ENCODE measurements around the gene ARMH3.

DNA sequence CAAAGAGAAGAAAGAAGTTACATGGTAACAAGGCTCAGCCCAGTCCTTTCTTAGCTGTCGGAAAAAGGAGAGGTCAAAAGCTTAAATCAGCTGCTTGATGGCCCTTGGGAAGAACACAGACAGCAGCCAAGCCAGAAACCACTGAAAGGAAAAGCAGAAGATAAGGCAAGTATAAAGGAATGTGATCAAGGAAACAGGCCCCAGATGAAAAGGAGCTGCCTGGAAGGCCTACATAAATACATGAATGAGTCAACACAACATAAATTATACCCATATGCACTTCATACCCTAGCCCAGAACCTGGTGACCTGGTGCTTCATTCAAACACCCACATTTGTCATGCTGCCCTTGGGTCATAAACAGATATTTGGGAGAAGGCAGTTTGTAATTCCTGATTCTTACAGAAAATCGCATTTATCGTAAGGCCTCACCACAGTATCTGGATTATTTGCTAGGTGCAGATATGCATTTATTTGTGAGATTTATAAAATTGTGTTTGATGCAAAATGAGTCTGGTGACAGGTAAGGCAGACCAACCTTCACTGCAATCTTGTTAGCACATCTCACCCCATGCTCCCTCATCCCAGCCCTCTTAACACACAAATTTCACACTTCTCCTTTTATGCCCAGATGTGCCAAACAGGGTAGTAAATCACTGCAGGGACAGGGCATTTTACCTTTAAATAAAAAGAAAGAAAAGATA is 117.5 kb downstream of the ARMH3 start:
- TF ChIP-seq, protein P1, sequence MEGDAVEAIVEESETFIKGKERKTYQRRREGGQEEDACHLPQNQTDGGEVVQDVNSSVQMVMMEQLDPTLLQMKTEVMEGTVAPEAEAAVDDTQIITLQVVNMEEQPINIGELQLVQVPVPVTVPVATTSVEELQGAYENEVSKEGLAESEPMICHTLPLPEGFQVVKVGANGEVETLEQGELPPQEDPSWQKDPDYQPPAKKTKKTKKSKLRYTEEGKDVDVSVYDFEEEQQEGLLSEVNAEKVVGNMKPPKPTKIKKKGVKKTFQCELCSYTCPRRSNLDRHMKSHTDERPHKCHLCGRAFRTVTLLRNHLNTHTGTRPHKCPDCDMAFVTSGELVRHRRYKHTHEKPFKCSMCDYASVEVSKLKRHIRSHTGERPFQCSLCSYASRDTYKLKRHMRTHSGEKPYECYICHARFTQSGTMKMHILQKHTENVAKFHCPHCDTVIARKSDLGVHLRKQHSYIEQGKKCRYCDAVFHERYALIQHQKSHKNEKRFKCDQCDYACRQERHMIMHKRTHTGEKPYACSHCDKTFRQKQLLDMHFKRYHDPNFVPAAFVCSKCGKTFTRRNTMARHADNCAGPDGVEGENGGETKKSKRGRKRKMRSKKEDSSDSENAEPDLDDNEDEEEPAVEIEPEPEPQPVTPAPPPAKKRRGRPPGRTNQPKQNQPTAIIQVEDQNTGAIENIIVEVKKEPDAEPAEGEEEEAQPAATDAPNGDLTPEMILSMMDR (IDR thresholded peaks at IDR 0.05), result no peak
- TF ChIP-seq CREM (CRISPR knock-in tag; IDR thresholded peaks at IDR 0.05) (no peak), SP1 (CRISPR knock-in tag; conservative IDR thresholded peaks at IDR 0.05) (no peak), ZNF121 (CRISPR knock-in tag; IDR thresholded peaks at IDR 0.05) (no peak), ELF4 (CRISPR knock-in tag; IDR thresholded peaks at IDR 0.05; ENCODE audit: low read depth) (no peak), ZNF232 (CRISPR knock-in tag; IDR thresholded peaks at IDR 0.05) (no peak)
